ENCODE measurements around the gene FAM174C. TPM values are rescaled to one million over a fixed set of nuclear protein-coding genes. Genes with fewer than 3 reads are reported as not detected.
A peak's percentile ranks its signal among the peaks of the same experiment; 100 is the strongest.

The FAM174C gene
- total RNA-seq, 2 donors from 2014 or later: 41.8 to 114 TPM

GRCh38 chr19:1255186-1256161 lies 19.9 kb upstream of the FAM174C start:
- no peak for DNase-seq
- Histone ChIP-seq H3K4me3 (no peak overlapping the region), H3K9ac (ENCODE audit: low read depth in 2 of 2, low read length in 2 of 2) (peak overlapping the region in 1 of 2 donors; percentile 2), H3K4me1 (peaks cover 30% of the 10 kb centered on the region), H3K36me3 (peaks cover 30% of the 10 kb centered on the region), H3K27ac (peak overlapping the region; percentile 99), H3K9me3 (no peaks in the 10 kb centered on the region), H3K27me3 (no peaks in the 10 kb centered on the region)
- TF ChIP-seq CTCF (IDR thresholded peaks at IDR 0.05): no peak
- intact Hi-C loops (cut with DNase I): no loop called here

GRCh38 chr19:1256646-1257474 lies 18.5 kb upstream of the FAM174C start:
- no peak for TF ChIP-seq CTCF (IDR thresholded peaks at IDR 0.05)
- Histone ChIP-seq H3K27ac (peak overlapping the region; percentile 1), H3K4me3 (no peak overlapping the region), H3K9ac (ENCODE audit: low read depth in 2 of 2, low read length in 2 of 2) (no peak overlapping the region), H3K9me3 (no peaks in the 10 kb centered on the region), H3K36me3 (peaks cover 30% of the 10 kb centered on the region), H3K4me1 (peaks cover 31% of the 10 kb centered on the region), H3K27me3 (no peaks in the 10 kb centered on the region)
- intact Hi-C loops (cut with DNase I): no loop called here
- DNase-seq: no peak

GRCh38 chr19:1257475-1258162 lies 17.7 kb upstream of the FAM174C start:
- intact Hi-C loops (cut with DNase I): no loop called here
- Histone ChIP-seq H3K36me3 (peaks cover 30% of the 10 kb centered on the region), H3K4me3 (no peak overlapping the region), H3K4me1 (peaks cover 32% of the 10 kb centered on the region), H3K9me3 (no peaks in the 10 kb centered on the region), H3K27ac (peak overlapping the region; percentile 91), H3K27me3 (no peaks in the 10 kb centered on the region), H3K9ac (ENCODE audit: low read depth in 2 of 2, low read length in 2 of 2) (peak overlapping the region in 1 of 2 donors; percentile 100)
- DNase-seq: no peak
- TF ChIP-seq CTCF (IDR thresholded peaks at IDR 0.05): no peak

GRCh38 chr19:1258163-1258492 lies 17.2 kb upstream of the FAM174C start:
- H3K27ac ChIP-seq: peak overlapping the region; percentile 91
- peaks cover 30% of the 10 kb centered on the region for H3K36me3 ChIP-seq
- peak overlapping the region in 1 of 2 donors; percentile 100 for H3K9ac ChIP-seq (ENCODE audit: low read depth in 2 of 2, low read length in 2 of 2)
- H3K4me3 ChIP-seq: no peak overlapping the region
- TF ChIP-seq CTCF (IDR thresholded peaks at IDR 0.05): no peak
- H3K27me3 ChIP-seq: no peaks in the 10 kb centered on the region
- intact Hi-C loops (cut with DNase I): no loop called here
- no peak for DNase-seq
- H3K9me3 ChIP-seq: no peaks in the 10 kb centered on the region
- peaks cover 37% of the 10 kb centered on the region for H3K4me1 ChIP-seq

- DNase-seq: no peak
- peak overlapping the region; percentile 84 to 100 for H3K9ac ChIP-seq (ENCODE audit: low read depth in 2 of 2, low read length in 2 of 2)
- H3K4me3 ChIP-seq: peak overlapping the region; percentile 12
Measured at GRCh38 chr19:1258707-1259205, 16.6 kb upstream of the FAM174C start.

More at GRCh38 chr19:1258707-1259205, 16.6 kb upstream of the FAM174C start:
- H3K27ac ChIP-seq: peak overlapping the region; percentile 91
- peaks cover 30% of the 10 kb centered on the region for H3K36me3 ChIP-seq
- no peaks in the 10 kb centered on the region for H3K9me3 ChIP-seq
- H3K27me3 ChIP-seq: no peaks in the 10 kb centered on the region
- H3K4me1 ChIP-seq: peaks cover 35% of the 10 kb centered on the region
- intact Hi-C loops (cut with DNase I): no loop called here
- TF ChIP-seq CTCF (IDR thresholded peaks at IDR 0.05): no peak

Data from colonic mucosa (tissue), 4 donors.